ENCODE results near the gene MSL1. TPM values are rescaled to one million over a fixed set of nuclear protein-coding genes. Genes with fewer than 3 reads are reported as not detected.

Gene MSL1
- total and polyA plus RNA-seq, 9 of the 15 experiments (the other 6 are each of a cell fraction or from before 2014, with no cell fraction given) = 13.8 to 120 (median 61.9) TPM

- TF ChIP-seq ZNF609 (CRISPR knock-in tag; IDR thresholded peaks at IDR 0.05; ENCODE audit: borderline replicate concordance) = no peak
- TF ChIP-seq TGIF2 (CRISPR knock-in tag; IDR thresholded peaks at IDR 0.05) = no peak
- peak; percentile 67; the same call in 1 of the 2 replicates for TF ChIP-seq BCOR (IDR thresholded peaks at IDR 0.05)
- no peak for TF ChIP-seq KDM1A (IDR thresholded peaks at IDR 0.05)
- TF ChIP-seq USF1 (CRISPR knock-in tag; IDR thresholded peaks at IDR 0.05) = peak; percentile 87
- TF ChIP-seq MTF1 (CRISPR knock-in tag; IDR thresholded peaks at IDR 0.05; ENCODE audit: borderline replicate concordance) = no peak
- TF ChIP-seq HMBOX1 (IDR thresholded peaks at IDR 0.05) = 0 out of 2 replicates have a peak, but pooled peaks have one; percentile 20
- TF ChIP-seq TFAM (CRISPR knock-in tag; conservative IDR thresholded peaks at IDR 0.05) = no peak
- no peak for TF ChIP-seq SETDB1 (IDR thresholded peaks at IDR 0.05; ENCODE audit: low read length)
- no peak; the same call in 1 of the 2 replicates for TF ChIP-seq MBD2 (IDR thresholded peaks at IDR 0.05; ENCODE audit: borderline replicate concordance, low read depth)
- TF ChIP-seq ZBTB2 (IDR thresholded peaks at IDR 0.05) = peak; percentile 74; the same call in 1 of the 2 replicates
- no peak for TF ChIP-seq STAT6 (CRISPR knock-in tag; IDR thresholded peaks at IDR 0.05)
- no peak; the same call in 1 of the 2 replicates for TF ChIP-seq RB1 (IDR thresholded peaks at IDR 0.05; ENCODE audit: low read depth)
- peak; percentile 96 for TF ChIP-seq ZBTB26 (CRISPR knock-in tag; IDR thresholded peaks at IDR 0.05)
- peak; percentile 93 for TF ChIP-seq ELF1 (tag; IDR thresholded peaks at IDR 0.05)
These were observed 22.7 kb upstream of the MSL1 start (continued) for GRCh38 chr17:40098846-40099618.
